Spleen (tissue), 11 donors: Measurements from ENCODE around the gene FBLN1. TPM values are rescaled to one million over a fixed set of nuclear protein-coding genes. Genes with fewer than 3 reads are reported as not detected.

Experiments used
- DNase-seq: peaks from one replicate; pipeline ENCODE4 v3.0.0-alpha.2; 2020
- H3K27ac ChIP-seq, 8 donors: fragments of 200-600 bp; sonication (generic) in 7 of 8; 1 replicate in 4 of 8; 2 replicates in 4 of 8; pipeline versions ENCODE4 v1.5.0 to v1.8.0; 2016 to 2021; ENCODE audit warnings: inconsistent platforms in 4 of 8, mild to moderate bottlenecking in 4 of 8, moderate library complexity in 1 of 8
- H3K27me3 ChIP-seq, 7 donors: fragments of 200-600 bp; sonication (generic) in 6 of 7; replicated peaks in 1 of 7; 1 replicate in 4 of 7; 2 replicates in 3 of 7; pipeline versions ENCODE4 v1.5.0 to v1.8.0; 2016 to 2021; ENCODE audit warnings: inconsistent platforms in 3 of 7, mild to moderate bottlenecking in 1 of 7
- H3K36me3 ChIP-seq, 6 donors: fragments of 200-600 bp; sonication (generic) in 5 of 6; 1 replicate in 4 of 6; 2 replicates in 2 of 6; pipeline versions ENCODE4 v1.5.0 to v1.8.0; 2016 to 2021; ENCODE audit warnings: inconsistent platforms in 2 of 6
- H3K4me1 ChIP-seq, 6 donors: fragments of 200-600 bp; sonication (generic) in 5 of 6; 1 replicate in 3 of 6; 2 replicates in 3 of 6; pipeline versions ENCODE4 v1.5.0 to v1.8.0; 2016 to 2021; ENCODE audit warnings: inconsistent platforms in 3 of 6
- H3K4me3 ChIP-seq, 8 donors: fragments of 200-600 bp; sonication (generic) in 7 of 8; 1 replicate in 4 of 8; 2 replicates in 4 of 8; pipeline versions ENCODE4 v1.5.0 to v1.8.0; 2016 to 2021; ENCODE audit warnings: inconsistent platforms in 4 of 8, mild to moderate bottlenecking in 4 of 8, moderate library complexity in 2 of 8
- H3K9me3 ChIP-seq, 8 donors: fragments of 200-600 bp; sonication (generic) in 7 of 8; 1 replicate in 4 of 8; 2 replicates in 4 of 8; pipeline versions ENCODE4 v1.5.0 to v1.8.0; 2016 to 2021; ENCODE audit warnings: inconsistent platforms in 4 of 8
- CTCF ChIP-seq, 11 experiments: fragments of 200-600 bp in 7 of 11; fragments of 450-650 bp in 4 of 11; sonication (generic) in 4 of 11; IDR thresholded peaks in 8 of 11; conservative IDR thresholded peaks in 3 of 11; 1 replicate in 7 of 11; 2 replicates in 4 of 11; pipeline versions ENCODE4 v1.4.0 to v1.8.0; 2016 to 2021; ENCODE audit warnings: antibody characterized with exemption in 11 of 11, inconsistent platforms in 4 of 11, mild to moderate bottlenecking in 1 of 11
- POLR2A ChIP-seq, 3 donors: fragments of 450-650 bp; IDR thresholded peaks; one replicate each; pipeline ENCODE4 v1.5.1; 2017; ENCODE audit warnings: antibody characterized with exemption in 3 of 3, mild to moderate bottlenecking in 1 of 3
- POLR2AphosphoS5 ChIP-seq, 3 donors: sonication (generic); formaldehyde crosslinking; IDR thresholded peaks; one replicate each; pipeline ENCODE4 v1.5.1; 2017; ENCODE audit warnings: antibody characterized with exemption in 3 of 3
- WGBS, 5 donors: extraction: QIAGEN DNeasy Blood & Tissue Kit in 3 of 5; methylation state at CpG; one replicate each; pipeline versions ENCODE4 v1.1.5 to v1.1.7; 2013 to 2018; 5-methylcytosine and 5-hydroxymethylcytosine counted together
- intact Hi-C: fragments of 100-400 bp; cut with DNase I; formaldehyde crosslinking; loops from one replicate; pipeline ENCODE4 v1.15.0; 2023; ENCODE audit warnings: low total_unique reads
- polyA plus RNA-seq, 3 donors: library from polyadenylated mRNA; stranded (reverse); fragments of 200-250 nt; gene quantifications; one replicate each; pipeline ENCODE4 v1.2.1, GENCODE V29; 2013
- total RNA-seq, 7 donors: library from RNA; depleted of rRNA in 3 of 7; stranded (reverse); fragments of >200 nt in 3 of 7; fragmentation: NEBNext Ultra II Directional in 4 of 7; extraction: Animal tissue kit (Norgen Biotek cat#: 25700) in 4 of 7; gene quantifications; one replicate each; pipeline versions ENCODE4 v1.1.0 to v1.2.1, GENCODE V29; 2016 to 2021
- donor health status: healthy with polysubstance abuse.
- donor health status: DM: no; HTN: no; CAD: no; lungs with moderate emphysema.
- donor health status: DM: no; HTN: no; CAD: no.
- donor health status: Bipolar disorder and iron deficiency.
- donor health status: healthy.
- donor health status: DM: no; HTN: no; CAD: no.
- donor health status: DM: yes; HTN: yes; CAD: no.

Gene FBLN1
- total and polyA plus RNA-seq, 10 donors, result 1.9 to 20.3 (median 11.0) TPM

GRCh38 chr22:45485261-45485660 is 17.4 kb upstream of the FBLN1 start:
- Histone ChIP-seq H3K36me3 (no peaks in the 10 kb centered on the region), H3K27ac (no peak overlapping the region), H3K4me3 (no peak overlapping the region), H3K9me3 (peaks cover 0 to 10% (median 3%) of the 10 kb centered on the region in 8 donors), H3K27me3 (peaks cover 0 to 11% (median 0%) of the 10 kb centered on the region in 7 donors), H3K4me1 (no peaks in the 10 kb centered on the region)
- no peak for DNase-seq
- intact Hi-C loops, result no loop called here
- 86 to 93% (median 88%) methylated on average over 4 of the region's 4 CpGs for WGBS, 5 donors
- no peak for TF ChIP-seq CTCF (IDR thresholded peaks at IDR 0.05 in 8 of 11, conservative IDR thresholded peaks at IDR 0.05 in 3 of 11)
- TF ChIP-seq POLR2A (IDR thresholded peaks at IDR 0.05), result no peak
- no peak for TF ChIP-seq POLR2AphosphoS5 (IDR thresholded peaks at IDR 0.05)

GRCh38 chr22:45488764-45489370 is 13.8 kb upstream of the FBLN1 start:
- intact Hi-C loops, result no loop called here
- no peak overlapping the region for H3K27ac ChIP-seq

GRCh38 chr22:45490836-45491235 is 11.8 kb upstream of the FBLN1 start:
- intact Hi-C loops, result no loop called here

More at GRCh38 chr22:45488764-45489370, 13.8 kb upstream of the FBLN1 start:
- Histone ChIP-seq H3K9me3 (no peaks in the 10 kb centered on the region), H3K27me3 (peaks cover 0 to 28% (median 0%) of the 10 kb centered on the region in 7 donors), H3K4me3 (no peak overlapping the region), H3K36me3 (no peaks in the 10 kb centered on the region), H3K4me1 (no peaks in the 10 kb centered on the region)
- 85 to 93% (median 91%) methylated on average over 4 of the region's 4 CpGs for WGBS, 5 donors
- TF ChIP-seq POLR2A (IDR thresholded peaks at IDR 0.05), result no peak
- no peak for TF ChIP-seq CTCF (IDR thresholded peaks at IDR 0.05 in 8 of 11, conservative IDR thresholded peaks at IDR 0.05 in 3 of 11)
- TF ChIP-seq POLR2AphosphoS5 (IDR thresholded peaks at IDR 0.05), result no peak
- no peak for DNase-seq

More at GRCh38 chr22:45490836-45491235, 11.8 kb upstream of the FBLN1 start:
- no peaks in the 10 kb centered on the region for H3K36me3 ChIP-seq
- H3K27me3 ChIP-seq, result peaks cover 0 to 45% (median 0%) of the 10 kb centered on the region in 7 donors
- peaks cover 0 to 1% (median 0%) of the 10 kb centered on the region in 6 donors for H3K4me1 ChIP-seq
- DNase-seq, result peak; percentile 12
- TF ChIP-seq CTCF (IDR thresholded peaks at IDR 0.05 in 8 of 11, conservative IDR thresholded peaks at IDR 0.05 in 3 of 11) (no peak), POLR2A (IDR thresholded peaks at IDR 0.05) (no peak), POLR2AphosphoS5 (IDR thresholded peaks at IDR 0.05) (no peak)
- H3K27ac ChIP-seq, result no peak overlapping the region
- no peaks in the 10 kb centered on the region for H3K9me3 ChIP-seq
- WGBS, 5 donors, result 70 to 78% (median 73%) methylated on average over 3 of the region's 3 CpGs
- H3K4me3 ChIP-seq, result no peak overlapping the region
